Measurements from ENCODE around the gene PLA2G4A. TPM values are rescaled to one million over a fixed set of nuclear protein-coding genes. Genes with fewer than 3 reads are reported as not detected.
"Not testable (repeated sequence)": the region's sequence is repeated elsewhere in the genome, so short reads cannot be mapped to it uniquely, and the experiment has no call there.

PLA2G4A gene
- total RNA-seq, 2 donors from 2014 or later: 4.7 to 11.2 TPM

- Histone ChIP-seq H3K4me1 (no peaks in the 10 kb centered on the region), H3K4me3 (no peak overlapping the region), H3K27ac (no peak overlapping the region), H3K9me3 (no peaks in the 10 kb centered on the region), H3K36me3 (replicated peaks in 1 of 2; ENCODE audit: insufficient read depth in 1 of 2, low read depth in 2 of 2) (no peaks in the 10 kb centered on the region), H3K27me3 (no peaks in the 10 kb centered on the region)
- DNase-seq: no peak
- no peak for ATAC-seq
- TF ChIP-seq CTCF (IDR thresholded peaks at IDR 0.05) (no peak), POLR2A (IDR thresholded peaks at IDR 0.05) (no peak)
- intact Hi-C loops (cut with DNase I): no loop called here
- 37 to 53% methylated on average over 1 of the region's 1 CpG for WGBS, 2 donors
Observed at GRCh38 chr1:186905561-186905960, 76.8 kb downstream of the PLA2G4A start.

- H3K36me3 ChIP-seq (replicated peaks in 1 of 2; ENCODE audit: insufficient read depth in 1 of 2, low read depth in 2 of 2): no peaks in the 10 kb centered on the region
- DNase-seq (no peak), ATAC-seq (no peak)
- no peak overlapping the region for H3K4me3 ChIP-seq
- intact Hi-C loops (cut with DNase I): no loop called here
- 59 to 68% methylated on average over 4 of the region's 4 CpGs for WGBS, 2 donors
- H3K27ac ChIP-seq: no peak overlapping the region
- H3K9me3 ChIP-seq: no peaks in the 10 kb centered on the region
- no peaks in the 10 kb centered on the region for H3K27me3 ChIP-seq
- no peak for TF ChIP-seq POLR2A (IDR thresholded peaks at IDR 0.05)
- no peak for TF ChIP-seq CTCF (IDR thresholded peaks at IDR 0.05)
- no peaks in the 10 kb centered on the region for H3K4me1 ChIP-seq
Observed at GRCh38 chr1:186915555-186915954, 86.8 kb downstream of the PLA2G4A start.

DNA sequence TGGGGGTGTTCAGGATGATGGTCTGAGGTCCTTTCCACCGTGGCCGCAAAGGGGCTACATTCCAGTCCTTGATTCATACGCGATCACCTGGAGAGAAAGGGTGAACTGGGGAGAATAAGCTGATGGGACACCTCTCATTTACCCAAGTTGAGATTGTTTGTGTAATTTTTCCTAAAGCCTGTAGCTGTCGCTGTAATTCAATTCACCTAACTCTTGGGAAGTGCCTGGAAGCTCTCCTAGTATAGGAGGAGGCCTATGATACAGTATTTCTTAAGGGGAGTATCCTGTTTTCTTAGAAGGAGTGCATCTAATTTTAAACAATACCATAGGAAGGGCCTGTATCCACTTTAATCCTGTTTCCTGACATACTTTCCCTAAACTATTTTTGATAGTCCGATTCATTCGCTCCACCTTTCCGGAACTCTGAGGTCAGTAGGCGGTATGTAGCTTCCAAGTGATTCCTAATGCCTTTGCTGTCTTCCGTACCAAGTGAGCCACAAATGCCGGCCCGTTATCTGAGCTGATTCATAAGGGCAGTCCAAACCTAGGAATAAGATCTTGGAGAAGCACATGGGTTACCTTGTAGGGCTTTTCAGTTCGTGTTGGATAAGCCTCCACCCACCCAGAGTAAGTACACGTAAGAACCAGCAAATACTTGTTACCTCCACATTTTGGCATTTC, 88.5 kb downstream of the PLA2G4A start:
- H3K27me3 ChIP-seq; H3K4me3 ChIP-seq; H3K4me1 ChIP-seq; H3K9me3 ChIP-seq; ATAC-seq; DNase-seq; intact Hi-C loops (cut with DNase I); H3K27ac ChIP-seq; H3K36me3 ChIP-seq (replicated peaks in 1 of 2; ENCODE audit: insufficient read depth in 1 of 2, low read depth in 2 of 2): not testable (repeated sequence)
- peak in 2 of 7 experiments; percentile 8 to 19 for TF ChIP-seq CTCF (IDR thresholded peaks at IDR 0.05)
- WGBS, 2 donors: 71 to 72% methylated on average over 14 of the region's 14 CpGs

- H3K9me3 ChIP-seq; H3K27me3 ChIP-seq; H3K36me3 ChIP-seq (replicated peaks in 1 of 2; ENCODE audit: insufficient read depth in 1 of 2, low read depth in 2 of 2); H3K4me1 ChIP-seq; DNase-seq; H3K27ac ChIP-seq; intact Hi-C loops (cut with DNase I); ATAC-seq; H3K4me3 ChIP-seq: not testable (repeated sequence)
- WGBS, 2 donors: 68 to 78% methylated on average over 5 of the region's 5 CpGs
Observed at GRCh38 chr1:186921386-186921785, 92.6 kb downstream of the PLA2G4A start.

GRCh38 chr1:186922814-186923213, 94.1 kb downstream of the PLA2G4A start:
- ATAC-seq; H3K9me3 ChIP-seq; intact Hi-C loops (cut with DNase I); H3K27me3 ChIP-seq; H3K4me1 ChIP-seq; DNase-seq; H3K4me3 ChIP-seq; H3K36me3 ChIP-seq (replicated peaks in 1 of 2; ENCODE audit: insufficient read depth in 1 of 2, low read depth in 2 of 2); H3K27ac ChIP-seq: not testable (repeated sequence)
- WGBS, 2 donors: 46 to 48% methylated on average over 4 of the region's 4 CpGs

GRCh38 chr1:186923486-186923885, 94.7 kb downstream of the PLA2G4A start:
- WGBS, 2 donors: 34 to 42% methylated on average over 2 of the region's 2 CpGs
- no peaks in the 10 kb centered on the region for H3K4me1 ChIP-seq
- TF ChIP-seq POLR2A (IDR thresholded peaks at IDR 0.05): no peak
- no peak for TF ChIP-seq CTCF (IDR thresholded peaks at IDR 0.05)
- ATAC-seq (no peak), DNase-seq (no peak)
- H3K36me3 ChIP-seq (replicated peaks in 1 of 2; ENCODE audit: insufficient read depth in 1 of 2, low read depth in 2 of 2): no peaks in the 10 kb centered on the region
- H3K9me3 ChIP-seq: no peaks in the 10 kb centered on the region
- H3K27ac ChIP-seq: no peak overlapping the region
- no peaks in the 10 kb centered on the region for H3K27me3 ChIP-seq
- H3K4me3 ChIP-seq: no peak overlapping the region
- intact Hi-C loops (cut with DNase I): no loop called here
